Activated CD4-positive, alpha-beta T cell treated with anti-CD3 and anti-CD28 coated beads for 1 hour (primary cell): ENCODE measurements around the gene KCNA10.
A peak's percentile ranks its signal among the peaks of the same experiment; 100 is the strongest.
"Not testable (repeated sequence)": the region's sequence is repeated elsewhere in the genome, so short reads cannot be mapped to it uniquely, and the experiment has no call there.

ENCODE experiments used
- DNase-seq: peaks from one replicate; pipeline ENCODE4 v3.0.0-alpha.2; 2020

KCNA10 gene

GRCh38 chr1:110529011-110529410, 10.0 kb upstream of the KCNA10 start:
- no peak for DNase-seq

- no peak for DNase-seq
These were observed 7.3 kb upstream of the KCNA10 start for GRCh38 chr1:110526201-110526780.

- DNase-seq: no peak
These were observed 6.2 kb upstream of the KCNA10 start for GRCh38 chr1:110525249-110525595.

- peak; percentile 18 for DNase-seq
These were observed 5.6 kb upstream of the KCNA10 start for GRCh38 chr1:110524311-110525248.

- DNase-seq: no peak
These were observed 4.0 kb upstream of the KCNA10 start for GRCh38 chr1:110523011-110523410.

- no peak for DNase-seq
These were observed 3.6 kb upstream of the KCNA10 start for GRCh38 chr1:110522560-110522959.

GRCh38 chr1:110520827-110521226, 1.9 kb upstream of the KCNA10 start:
- no peak for DNase-seq

- no peak for DNase-seq
These were observed 3.1 kb downstream of the KCNA10 start for GRCh38 chr1:110515891-110516290.

- no peak for DNase-seq
These were observed 3.9 kb downstream of the KCNA10 start for GRCh38 chr1:110515041-110515440.

- DNase-seq: no peak
These were observed 5.5 kb downstream of the KCNA10 start for GRCh38 chr1:110513511-110513910.

GRCh38 chr1:110511436-110511835, 7.5 kb downstream of the KCNA10 start:
- no peak for DNase-seq

GRCh38 chr1:110510921-110511320, 8.1 kb downstream of the KCNA10 start:
- DNase-seq: not testable (repeated sequence)

- no peak for DNase-seq
These were observed 9.3 kb downstream of the KCNA10 start for GRCh38 chr1:110509655-110510054.

GRCh38 chr1:110508028-110508940, 10.7 kb downstream of the KCNA10 start:
- no peak for DNase-seq

GRCh38 chr1:110506541-110506940, 12.4 kb downstream of the KCNA10 start:
- DNase-seq: no peak

GRCh38 chr1:110505596-110505995, 13.4 kb downstream of the KCNA10 start:
- no peak for DNase-seq

GRCh38 chr1:110504226-110504625, 14.7 kb downstream of the KCNA10 start:
- DNase-seq: no peak

GRCh38 chr1:110503471-110503870, 15.5 kb downstream of the KCNA10 start:
- no peak for DNase-seq

- DNase-seq: no peak
These were observed 16.4 kb downstream of the KCNA10 start for GRCh38 chr1:110502402-110503151.

GRCh38 chr1:110501488-110502132, 17.4 kb downstream of the KCNA10 start:
- no peak for DNase-seq

- DNase-seq: no peak
These were observed 20.7 kb downstream of the KCNA10 start for GRCh38 chr1:110498270-110498669.
